Glomerular visceral epithelial cell (primary cell): Measurements from ENCODE around the gene ZNF740.

Source experiments
- DNase-seq: peaks from one replicate; pipeline ENCODE4 v3.0.0-alpha.2; 2016; ENCODE audit errors: extremely low spot score

ZNF740 gene

DNA sequence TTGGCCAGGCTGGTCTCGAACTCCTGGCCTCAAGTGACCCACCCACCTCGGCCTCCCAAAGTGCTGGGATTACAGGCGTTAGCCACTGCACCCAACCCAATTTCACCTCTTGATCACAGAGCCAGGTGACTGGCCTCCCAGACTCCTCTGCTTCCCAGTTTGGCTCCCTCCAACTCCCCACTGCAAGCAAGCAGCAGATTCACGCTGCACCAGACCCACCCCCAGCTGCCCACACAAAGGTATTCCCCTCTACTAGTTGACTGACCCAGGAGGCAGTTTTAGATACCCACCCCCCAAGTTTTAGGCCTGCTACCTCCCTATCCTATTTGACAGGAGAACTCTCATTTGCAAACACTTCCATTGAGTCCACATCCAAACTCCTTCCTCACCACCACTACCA, 46.3 kb downstream of the ZNF740 start:
- no peak for DNase-seq

DNA sequence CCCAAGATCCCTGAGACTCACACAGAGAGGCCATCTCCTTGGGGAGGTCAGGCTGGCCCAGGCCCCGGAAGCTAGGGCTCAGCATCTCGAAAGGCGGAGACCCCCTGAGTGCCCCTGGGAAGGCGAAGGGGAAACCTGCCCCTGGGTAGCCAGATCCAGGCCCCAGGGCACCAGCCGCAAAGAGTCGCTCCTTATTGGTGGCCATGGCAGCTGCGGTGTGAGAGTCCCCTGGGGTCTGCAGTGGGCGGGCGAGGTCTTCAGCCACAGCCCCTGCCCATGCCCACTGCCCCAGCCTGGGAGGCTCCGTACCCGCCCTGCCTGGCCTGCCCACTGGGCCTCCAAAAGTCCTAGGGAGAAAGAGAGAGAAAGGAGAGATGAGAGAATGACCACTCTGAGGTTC, 46.8 kb downstream of the ZNF740 start:
- no peak for DNase-seq

DNA sequence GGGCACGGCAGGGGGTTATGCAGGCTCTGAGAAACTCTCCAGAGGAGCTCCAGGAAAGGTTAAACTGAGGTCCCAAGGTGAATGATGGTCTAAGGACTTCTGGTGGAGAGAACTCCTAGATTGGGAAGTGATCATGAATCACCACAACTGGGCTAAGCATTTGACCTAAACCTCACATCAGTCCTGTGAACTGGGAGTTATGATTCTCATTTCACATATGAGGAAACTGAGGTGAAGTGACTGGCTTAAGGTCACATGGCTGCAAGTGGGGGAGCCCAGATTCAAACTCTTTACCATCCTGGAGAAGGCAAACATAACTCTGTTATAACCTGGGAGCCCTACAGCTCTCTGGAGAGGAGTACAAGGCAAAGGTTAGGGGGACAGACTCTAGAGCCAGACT, 47.3 kb downstream of the ZNF740 start:
- DNase-seq: no peak

DNA sequence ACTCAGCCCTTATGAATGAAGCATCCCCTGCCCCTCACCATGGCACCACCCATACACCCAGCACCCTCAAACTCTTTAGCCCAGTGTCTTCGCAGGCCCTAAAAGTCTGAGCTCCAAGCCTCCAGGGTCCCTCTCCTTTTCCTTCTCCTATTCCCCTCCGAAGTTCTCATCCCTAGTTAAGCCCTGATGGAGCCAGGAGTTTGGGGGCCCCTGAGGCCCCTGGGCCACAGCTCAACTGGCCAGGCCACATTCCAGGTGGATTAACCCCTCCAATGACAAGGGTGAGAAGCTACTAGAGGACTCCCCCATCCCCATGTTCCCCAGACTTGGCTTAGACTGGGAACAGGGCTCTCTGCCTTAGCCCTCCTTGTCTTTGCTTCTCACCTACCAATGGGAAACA, 48.9 kb downstream of the ZNF740 start:
- no peak for DNase-seq

DNA sequence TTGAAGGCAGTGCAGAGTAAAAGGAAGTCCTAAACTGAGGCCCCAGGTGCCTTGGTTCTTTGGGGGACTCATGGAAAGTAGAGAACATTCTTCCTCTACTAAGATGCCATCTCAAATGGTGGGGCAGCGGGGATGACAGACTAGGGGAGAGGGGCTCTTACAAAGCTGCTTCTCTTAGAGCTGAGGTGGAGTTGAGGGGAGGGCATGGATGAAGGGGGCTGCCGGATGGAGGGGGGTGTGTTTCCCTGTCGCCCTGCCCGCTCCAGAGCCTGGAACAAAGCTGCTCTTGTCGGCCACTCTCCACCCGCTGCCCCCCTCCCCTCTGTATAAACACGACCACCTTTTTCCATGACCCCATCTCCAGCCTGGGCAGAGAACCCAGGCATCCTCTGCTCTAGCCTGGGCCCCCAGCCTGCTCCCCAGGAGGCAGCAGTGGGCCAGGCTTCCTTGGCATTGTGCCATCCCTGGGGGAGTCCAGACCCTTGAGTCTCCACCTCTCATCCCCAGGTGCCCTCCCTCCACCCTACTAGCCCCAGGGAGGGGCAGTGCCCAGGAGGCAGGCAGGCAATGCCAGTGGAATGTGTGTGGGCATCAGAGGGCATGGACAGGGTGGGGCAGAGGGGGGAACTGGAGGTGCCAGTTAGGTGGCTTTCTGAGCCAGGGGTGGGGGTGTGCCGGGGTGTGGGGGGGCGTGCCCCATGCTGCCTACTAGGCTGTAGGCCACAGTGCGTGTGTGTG, 49.8 kb downstream of the ZNF740 start:
- no peak for DNase-seq

DNA sequence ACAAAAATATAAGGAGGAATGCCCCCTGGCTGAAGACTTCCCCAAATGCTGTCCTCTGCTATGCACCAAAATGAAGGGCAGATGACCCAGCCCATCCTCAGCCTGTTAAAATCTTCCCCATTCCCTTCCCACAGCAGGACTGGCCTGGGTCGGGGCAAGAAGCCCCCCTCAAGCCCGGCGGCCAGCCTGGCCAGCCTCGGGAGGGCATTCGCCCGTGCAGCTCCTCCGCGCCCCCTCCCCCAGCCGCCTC, 51.1 kb downstream of the ZNF740 start:
- DNase-seq: no peak

DNA sequence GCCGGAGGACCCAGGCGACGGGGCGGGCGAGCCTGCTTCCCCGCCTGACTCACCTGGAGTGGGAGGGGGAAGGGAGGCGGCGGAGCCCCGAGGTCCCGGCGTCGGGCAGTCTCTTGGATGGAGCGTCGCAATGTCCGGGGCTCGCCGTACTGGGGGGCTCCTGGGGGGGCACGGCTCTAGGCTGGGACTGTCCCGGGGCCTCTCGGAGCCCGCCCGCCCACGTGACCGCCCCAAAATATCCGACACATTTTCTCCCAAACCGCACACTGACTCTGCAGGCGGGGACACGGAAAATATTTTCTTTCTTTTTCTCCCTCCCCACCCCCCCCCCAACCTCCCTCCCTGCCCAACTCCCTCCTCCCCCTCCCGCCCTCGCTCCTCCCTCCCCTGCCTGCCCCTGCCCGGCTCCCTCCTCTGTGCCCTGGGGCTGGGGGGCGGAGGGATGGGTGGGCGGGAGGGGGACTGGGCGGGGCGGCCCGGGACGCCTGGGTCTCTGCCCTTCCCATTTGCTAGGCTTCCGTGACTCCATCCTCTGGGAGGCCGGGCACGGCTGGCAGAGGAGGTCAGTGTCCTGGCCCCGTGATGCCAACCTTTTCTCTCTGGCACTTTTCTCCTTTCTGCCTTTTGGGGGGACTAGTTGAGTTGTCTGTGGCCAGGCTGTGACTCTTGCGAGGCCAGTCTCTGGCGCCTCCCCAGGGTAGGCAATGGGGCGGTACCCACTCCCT, 51.6 kb downstream of the ZNF740 start, which contains the start of gene RARG:
Gene RARG (minus strand): TSS at position 289 of the 725 bp plus-strand sequence. CDS start 4,664 bp downstream, outside the sequence.
- DNase-seq: peak; percentile 83

DNA sequence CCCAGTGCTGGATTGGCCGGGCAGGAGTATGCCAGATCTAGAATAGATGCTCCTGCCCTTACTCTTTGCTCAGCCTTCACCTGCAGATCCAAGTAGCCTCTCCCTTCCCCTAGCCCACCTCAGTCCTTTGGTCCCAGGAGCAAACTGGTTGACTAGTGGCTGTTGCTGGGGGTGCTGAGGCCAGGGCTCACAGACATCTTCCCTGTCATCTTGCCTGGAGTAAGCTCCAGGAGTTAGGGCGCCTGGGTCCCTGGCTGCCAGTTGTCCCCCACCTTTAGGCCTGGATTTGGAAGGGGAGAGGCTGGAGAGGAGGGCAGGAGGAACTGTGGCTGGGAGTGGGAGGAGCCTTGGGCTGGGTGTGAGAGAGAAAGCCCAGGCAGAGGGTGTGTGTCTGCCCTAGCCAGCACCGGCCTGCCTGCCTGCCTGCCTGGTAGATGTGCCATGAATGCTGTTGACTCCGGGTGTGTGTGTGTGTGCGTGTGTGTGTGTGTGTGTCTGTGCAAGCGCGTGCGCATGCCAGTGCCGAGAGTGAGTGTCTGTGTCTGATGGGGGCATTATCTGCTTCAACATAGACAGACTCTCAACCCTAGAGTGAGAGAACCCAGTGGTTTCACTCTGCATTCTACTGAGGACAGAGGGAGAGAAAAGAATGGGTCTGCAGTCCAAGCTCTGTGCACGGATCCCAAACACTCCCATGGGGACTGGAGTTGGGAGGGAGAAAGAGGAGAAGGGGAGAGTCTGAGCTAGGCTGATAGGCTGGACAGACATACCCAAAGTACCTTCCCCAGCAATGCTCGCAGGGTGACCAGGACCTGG, 52.3 kb downstream of the ZNF740 start:
- DNase-seq: no peak

DNA sequence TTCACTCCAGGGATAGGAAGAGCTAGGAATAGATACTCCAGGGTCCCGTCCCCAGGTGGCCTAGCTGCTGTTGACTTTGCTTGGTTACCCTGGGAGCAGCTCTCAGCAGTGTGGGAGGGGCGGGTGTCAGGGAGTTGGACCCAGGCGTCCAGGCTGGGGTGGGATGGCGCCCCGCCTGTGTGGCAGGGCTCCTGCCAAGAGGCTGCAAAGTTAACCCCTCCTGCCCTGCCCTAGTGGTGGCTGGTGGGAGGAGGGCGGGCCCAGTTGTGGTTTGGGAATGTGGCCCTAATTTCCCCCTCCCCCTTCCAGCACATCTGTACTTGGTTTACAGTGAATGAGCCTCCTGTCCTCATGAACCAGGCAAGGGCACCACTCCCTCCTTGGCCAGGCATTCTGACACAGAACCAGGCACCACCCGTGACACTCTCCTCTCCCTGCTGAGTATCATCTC, 53.2 kb downstream of the ZNF740 start:
- DNase-seq: no peak

DNA sequence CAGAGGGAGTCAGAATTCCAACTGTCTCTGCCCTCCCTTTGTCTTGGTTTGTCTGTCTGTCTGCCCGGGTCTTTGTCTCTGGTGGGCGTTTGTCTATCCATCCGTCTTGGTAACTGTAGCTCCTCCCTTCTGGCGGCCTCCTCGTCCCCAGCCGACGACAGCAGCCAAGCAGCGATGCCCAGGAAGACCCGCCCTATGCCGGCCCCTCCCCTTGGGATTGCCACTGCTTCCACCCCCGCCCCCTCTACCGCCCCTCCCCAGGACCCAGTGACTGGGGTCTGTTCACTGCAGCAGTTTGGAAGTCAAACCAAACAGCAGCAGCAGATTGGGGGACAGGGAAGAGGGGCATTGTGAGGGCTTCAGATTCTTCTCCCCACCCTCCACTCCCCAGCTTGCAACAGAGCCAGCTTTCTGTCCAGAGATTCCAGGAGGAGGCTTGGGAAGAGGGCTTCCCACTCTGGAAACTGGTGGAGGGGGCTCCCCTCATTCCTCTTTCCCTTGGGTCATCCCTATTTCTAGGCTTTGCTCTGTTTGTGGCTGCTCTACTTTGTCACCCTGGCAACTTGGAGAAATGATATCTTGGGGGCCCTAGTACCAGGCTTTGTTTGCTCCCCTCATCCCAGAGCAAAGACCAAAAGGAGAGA, 53.9 kb downstream of the ZNF740 start:
- DNase-seq: no peak

DNA sequence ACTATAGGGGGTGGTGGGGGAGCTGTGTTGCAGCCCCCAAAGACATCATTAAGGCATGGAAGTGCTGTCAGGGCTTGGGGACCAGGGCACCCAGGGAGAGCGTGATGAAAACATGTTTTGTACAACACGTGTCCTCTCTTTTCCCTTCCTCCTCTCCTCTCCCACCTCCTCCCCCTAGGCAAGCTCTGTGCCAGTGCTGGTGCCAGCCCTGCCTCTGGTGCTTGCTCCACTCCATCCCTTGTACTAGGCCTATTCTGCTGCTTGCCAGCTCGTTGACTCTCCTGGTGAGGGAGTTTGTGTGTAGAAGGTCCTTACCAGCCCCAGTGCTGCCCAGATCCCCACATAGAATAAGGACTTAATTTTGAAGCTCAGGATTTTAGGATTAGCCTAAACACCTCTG, 54.6 kb downstream of the ZNF740 start:
- no peak for DNase-seq

DNA sequence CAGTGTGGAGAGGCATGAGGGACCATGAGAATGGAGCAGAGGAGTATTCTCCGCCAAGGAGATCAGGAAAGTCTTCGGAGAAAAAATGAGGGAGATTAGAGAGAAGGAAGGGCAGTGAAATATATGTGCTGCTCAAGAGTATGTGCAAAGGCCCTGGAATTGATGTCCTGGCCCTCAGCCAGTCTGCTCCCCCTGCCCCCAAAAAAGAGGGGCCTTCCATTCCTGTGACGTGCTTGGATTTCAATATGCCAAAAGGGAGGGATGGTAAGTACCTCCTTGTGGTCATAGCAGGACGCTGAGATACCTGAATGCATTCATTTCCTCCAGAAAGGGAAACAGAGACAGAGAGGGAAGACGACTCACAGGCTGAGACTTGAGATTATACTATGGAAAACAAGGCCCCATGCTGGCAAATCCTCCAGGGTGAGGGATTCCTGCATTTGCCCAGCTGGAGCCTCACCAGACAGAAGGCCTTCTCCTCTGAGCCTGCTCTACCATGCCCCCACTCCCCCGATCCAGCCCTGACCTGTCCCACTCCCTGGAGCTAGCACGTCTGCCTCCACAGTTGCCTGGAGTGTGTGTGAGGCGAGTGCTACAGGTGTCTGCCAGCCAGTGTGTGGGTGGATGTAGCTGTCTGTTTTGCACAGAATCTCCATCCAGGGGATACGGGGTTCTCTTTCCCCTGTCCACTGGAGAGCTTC, 55.4 kb downstream of the ZNF740 start:
- no peak for DNase-seq

DNA sequence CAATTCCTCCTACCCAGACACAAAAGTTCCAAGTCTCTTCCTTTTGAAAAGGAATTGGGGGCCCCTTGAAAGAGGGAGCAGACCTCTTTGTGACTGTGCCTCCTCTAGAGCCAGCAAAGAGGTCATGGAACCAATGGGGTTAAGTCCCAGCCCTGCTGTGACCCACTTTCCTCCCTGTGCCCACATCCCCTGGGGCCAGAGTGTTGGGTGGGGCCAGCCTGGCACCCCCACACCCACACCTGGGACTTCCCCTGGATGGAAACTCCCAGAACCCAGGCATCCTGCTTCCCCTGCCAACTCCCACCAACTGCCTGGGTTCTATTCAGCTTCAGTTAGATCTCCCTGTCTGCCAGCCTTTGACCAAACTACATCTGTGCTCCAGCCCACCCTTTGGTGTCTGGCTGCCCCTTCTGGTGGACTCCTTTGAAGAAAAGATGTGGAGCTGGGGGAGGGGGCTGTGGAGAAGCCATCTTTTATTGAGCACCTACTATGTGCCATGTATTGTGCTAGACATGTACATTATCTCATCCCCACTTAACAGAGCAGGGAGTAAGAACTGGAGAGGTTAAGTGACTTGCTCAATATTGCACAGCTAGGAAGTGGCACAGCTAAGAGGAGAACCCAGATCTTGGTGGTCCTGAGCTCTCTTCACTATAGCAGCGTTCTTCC, 56.1 kb downstream of the ZNF740 start:
- no peak for DNase-seq

DNA sequence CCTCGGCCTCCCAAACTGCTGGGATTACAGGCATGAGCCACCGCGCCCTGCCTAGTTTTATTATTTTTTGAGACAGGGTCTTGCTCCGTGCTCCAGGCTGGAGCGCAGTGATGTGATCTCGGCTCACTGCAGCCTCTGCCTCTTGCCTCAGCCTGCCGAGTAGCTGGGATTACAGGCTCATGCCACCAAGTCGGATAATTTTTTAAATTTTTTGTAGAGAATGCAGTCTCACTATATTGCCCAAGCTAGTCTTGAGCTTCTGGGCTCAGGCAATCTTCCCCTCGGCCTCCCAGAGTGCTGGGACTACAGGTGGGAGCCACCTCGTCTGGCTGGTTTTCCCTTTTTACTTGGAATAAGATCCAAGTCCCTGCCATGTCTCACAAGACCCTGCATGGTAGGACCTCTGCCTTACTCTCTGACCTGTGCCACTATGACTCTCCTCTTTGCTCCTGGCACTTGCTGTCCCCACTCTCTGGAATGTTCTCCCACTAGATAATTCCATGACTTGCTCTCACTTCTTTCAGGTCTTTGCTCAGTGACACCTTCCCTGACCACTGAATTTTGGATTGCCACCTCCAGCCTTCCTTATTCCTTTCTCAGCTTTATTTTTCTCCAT, 59.2 kb downstream of the ZNF740 start:
- DNase-seq: no peak

DNA sequence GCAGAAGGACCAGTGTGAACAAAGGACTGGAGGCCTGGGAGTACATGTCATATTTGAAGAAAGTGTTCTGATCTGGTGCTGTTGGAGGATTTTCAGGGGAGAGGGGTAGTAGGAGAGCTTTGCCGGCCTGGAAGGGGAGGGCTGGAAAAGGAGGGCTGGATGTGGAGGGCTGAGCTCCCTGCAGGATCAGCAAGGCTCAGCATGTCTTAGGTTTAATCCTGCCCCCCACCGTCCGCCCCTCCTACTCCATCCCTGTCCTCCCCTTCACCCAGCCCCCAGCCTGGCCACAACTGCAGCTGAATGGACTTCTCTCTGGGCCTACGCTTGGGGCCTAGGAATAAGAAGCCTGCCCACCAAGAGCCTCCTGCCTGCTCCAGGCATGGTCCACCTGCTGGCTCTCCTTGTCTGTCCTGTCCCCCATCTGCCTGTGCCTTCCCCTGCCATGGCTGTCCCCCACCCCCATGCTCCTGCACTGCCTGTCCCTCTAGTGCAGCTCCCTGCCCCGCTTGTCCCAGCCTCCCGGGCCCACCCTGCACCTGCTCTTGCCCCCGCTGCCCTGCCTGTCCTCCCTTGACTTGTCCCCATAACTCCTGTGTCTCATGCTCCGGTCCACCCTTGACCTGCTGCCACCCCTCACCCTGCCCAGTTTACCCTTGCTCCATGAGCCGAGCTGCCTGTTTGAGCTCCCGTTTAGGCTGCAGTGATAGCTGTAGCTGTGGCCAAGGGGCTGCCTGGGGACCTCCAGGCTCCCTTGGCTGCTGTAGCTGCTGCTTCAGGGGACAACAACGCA, 61.3 kb downstream of the ZNF740 start:
- no peak for DNase-seq

DNA sequence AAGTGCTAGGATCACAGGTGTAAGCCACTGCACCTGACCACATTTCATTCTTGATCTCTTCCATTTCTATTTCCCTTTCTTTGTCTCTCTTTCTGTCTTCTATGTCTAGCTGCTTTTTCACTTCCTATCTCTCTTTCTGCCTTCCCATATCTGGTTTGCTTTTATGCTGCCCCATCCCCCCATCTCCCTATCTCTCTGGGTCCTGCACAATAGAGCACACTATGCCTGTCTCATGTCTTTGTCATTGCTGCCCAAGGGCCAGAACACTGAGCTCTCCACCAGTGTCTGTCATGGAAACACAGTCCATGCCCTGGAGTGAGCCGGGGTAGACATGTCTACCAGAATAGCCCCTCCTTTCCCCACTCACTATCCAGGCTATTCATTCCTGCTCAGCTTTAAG, 63.8 kb downstream of the ZNF740 start:
- no peak for DNase-seq
